ENCODE measurements around the gene ATP9A.

GRCh38 chr20:51792960-51793359 is 24.8 kb upstream of the ATP9A start:
- TF ChIP-seq POLR2A (IDR thresholded peaks at IDR 0.05; ENCODE audit: low read depth, low read length) (no peak), POLR2AphosphoS5 (IDR thresholded peaks at IDR 0.05; ENCODE audit: low read depth, low read length) (no peak), POU2F2 (IDR thresholded peaks at IDR 0.05; ENCODE audit: low read depth, low read length) (no peak)
